A549 (cell line): Measurements from ENCODE around the gene STIM2. TPM values are rescaled to one million over a fixed set of nuclear protein-coding genes. Genes with fewer than 3 reads are reported as not detected.

Experiments used
- ATAC-seq, 2 experiments: fragments of 200-7000 bp in 1 of 2; fragments of >200 bp in 1 of 2; cut with Nextera tagmentation in 1 of 2; cut with Tn5 transposase in 1 of 2; 3 replicates each; pipeline versions ENCODE4 v1.8.0 to v1.9.1; 2018 to 2020; ENCODE audit warnings: mild to moderate bottlenecking in 1 of 2, moderate library complexity in 1 of 2
- CTCF ChIA-PET: fragments of 300-600 bp; sonication (Branson Sonifier 250); formaldehyde crosslinking; extraction: SDS; loops from one replicate; lab custom pipeline; 2021; ENCODE audit warnings: antibody characterized with exemption, inconsistent platforms; lab: Yijun Ruan, JAX
- POLR2A ChIA-PET: fragments of 350-600 bp; formaldehyde crosslinking; extraction: SDS; loops from one replicate; lab custom pipeline; 2021; ENCODE audit warnings: antibody characterized with exemption, inconsistent platforms; lab: Yijun Ruan, JAX
- DNase-seq, 2 experiments: peaks; one replicate each; pipeline versions ENCODE4 v3.0.0 to v3.0.0-alpha.2; 2011 to 2016; ENCODE audit warnings: low read depth in 1 of 2, low spot score in 1 of 2
- FAIRE-seq: peaks from 2 replicates; lab custom pipeline; 2011; peaks lifted over from hg19 to GRCh38; lab: Jason Lieb, UNC
- H3K27ac ChIP-seq, 2 experiments: fragments of >200 bp; sonication (Bioruptor Twin); formaldehyde crosslinking; 3 replicates each; pipeline ENCODE4 v1.5.1; 2016 to 2017
- H3K4me1 ChIP-seq: fragments of >200 bp; sonication (Bioruptor Twin); formaldehyde crosslinking; 3 replicates; pipeline ENCODE4 v1.6.1; 2016
- H3K4me2 ChIP-seq: fragments of >200 bp; sonication (Bioruptor Twin); formaldehyde crosslinking; 3 replicates; pipeline ENCODE4 v1.6.1; 2016
- H3K4me3 ChIP-seq: fragments of >200 bp; sonication (Bioruptor Twin); formaldehyde crosslinking; 3 replicates; pipeline ENCODE4 v1.5.1; 2016
- H3K9me3 ChIP-seq: fragments of >200 bp; sonication (Bioruptor Twin); formaldehyde crosslinking; 3 replicates; pipeline ENCODE4 v1.6.1; 2016
- CEBPB ChIP-seq, 2 experiments: fragments of >200 bp in 1 of 2; sonication (Bioruptor Twin) in 1 of 2; formaldehyde crosslinking in 1 of 2; IDR thresholded peaks; 2 replicates each; pipeline ENCODE4 v1.6.1; 2012 to 2016
- CHD2 ChIP-seq: fragments of 150-350 bp; IDR thresholded peaks from 2 replicates; pipeline ENCODE4 v1.6.1; 2014; ENCODE audit warnings: low read length; ENCODE audit not compliant: partially characterized antibody
- CTCF ChIP-seq: fragments of >200 bp; sonication (Bioruptor Twin); formaldehyde crosslinking; IDR thresholded peaks from 3 replicates; pipeline ENCODE4 v1.5.1; 2016
- EHF ChIP-seq: fragments of 250-450 bp; sonication (Bioruptor Pico); IDR thresholded peaks from 2 replicates; pipeline ENCODE4 v1.5.0; 2020; ENCODE audit warnings: mild to moderate bottlenecking
- FOSL2 ChIP-seq, 2 experiments: fragments of 450-650 bp in 1 of 2; fragments of >200 bp in 1 of 2; sonication (Bioruptor Twin) in 1 of 2; formaldehyde crosslinking; IDR thresholded peaks; 2 replicates each; pipeline versions ENCODE4 v1.5.0 to v1.6.1; 2016 to 2020; ENCODE audit warnings: mild to moderate bottlenecking in 1 of 2, moderate library complexity in 1 of 2
- GATA3 ChIP-seq: IDR thresholded peaks from 2 replicates; pipeline ENCODE4 v1.6.1; 2012; ENCODE audit warnings: borderline replicate concordance
- MYC ChIP-seq: IDR thresholded peaks from 2 replicates; pipeline ENCODE4 v1.6.1; 2012; ENCODE audit warnings: mild to moderate bottlenecking, inconsistent platforms, low read length, improper control_type of control experiment, borderline replicate concordance
- POLR2A ChIP-seq: IDR thresholded peaks from 2 replicates; pipeline ENCODE4 v1.6.1; 2012; ENCODE audit warnings: mild to moderate bottlenecking, low read length
- RARB ChIP-seq: fragments of 250-450 bp; sonication (Bioruptor Pico); IDR thresholded peaks from 2 replicates; pipeline ENCODE4 v1.8.0; 2021; ENCODE audit warnings: mild to moderate bottlenecking, moderate library complexity
- SMC3 ChIP-seq: fragments of >200 bp; sonication (Bioruptor Twin); formaldehyde crosslinking; IDR thresholded peaks from 3 replicates; pipeline ENCODE4 v1.6.1; 2018; ENCODE audit warnings: inconsistent platforms
- TFCP2L1 ChIP-seq: fragments of 250-450 bp; sonication (Bioruptor Pico); IDR thresholded peaks from 2 replicates; pipeline ENCODE4 v1.5.0; 2021; ENCODE audit warnings: mild to moderate bottlenecking
- ZFP36 ChIP-seq: fragments of 450-650 bp; IDR thresholded peaks from 2 replicates; pipeline ENCODE4 v1.6.1; 2014; ENCODE audit warnings: borderline replicate concordance; ENCODE audit not compliant: partially characterized antibody
- WGBS: methylation state at CpG from one replicate; pipeline ENCODE4 v1.1.6; 2017; ENCODE audit errors: missing lambda C conversion rate; 5-methylcytosine and 5-hydroxymethylcytosine counted together
- polyA plus RNA-seq, 4 experiments: library from polyadenylated mRNA; depleted of rRNA in 3 of 4; stranded (reverse); fragments of >200 nt; fragmentation: RNase III in 1 of 4; extraction: RNeasy Plus Mini Kit Qiagen cat#74134 plus additional on column Dnase treatment in 1 of 4; gene quantifications; 2 replicates in 3 of 4; 3 replicates in 1 of 4; pipeline ENCODE4 v1.2.3, GENCODE V29; 2011 to 2017
- TF ChIP-seq, protein P1 (sequence below): fragments of 150-350 bp; IDR thresholded peaks from 2 replicates; pipeline ENCODE4 v1.6.1; 2014; ENCODE audit warnings: low read depth, mild to moderate bottlenecking, low read length
- TF ChIP-seq, protein P2 (sequence below): fragments of 250-450 bp; sonication (Bioruptor Pico); IDR thresholded peaks from 2 replicates; pipeline ENCODE4 v1.5.0; 2021; ENCODE audit warnings: mild to moderate bottlenecking, moderate library complexity, borderline replicate concordance

The STIM2 gene
- polyA plus RNA-seq, 2 of the 4 experiments (the other 2 are of a cell fraction): 13.6 to 20.6 TPM

GRCh38 chr4:27068151-27068867 is 207.7 kb downstream of the STIM2 start:
- no peak overlapping the region for H3K4me2 ChIP-seq
- WGBS: 15% methylated on average over 11 of the region's 14 CpGs
- H3K4me1 ChIP-seq: no peaks in the 10 kb centered on the region
- DNase-seq (no peak), FAIRE-seq (no peak), ATAC-seq (no peak)
- H3K9me3 ChIP-seq: no peaks in the 10 kb centered on the region
- ChIA-PET CTCF (no interaction called here), POLR2A (no interaction called here)
- no peak overlapping the region for H3K4me3 ChIP-seq
- no peak overlapping the region for H3K27ac ChIP-seq
- no peak for TF ChIP-seq ZFP36
- TF ChIP-seq CEBPB (IDR thresholded peaks at IDR 0.05): no peak
- TF ChIP-seq RARB (CRISPR knock-in tag): no peak
- no peak for TF ChIP-seq CHD2
- no peak for TF ChIP-seq CTCF
- no peak for TF ChIP-seq POLR2A
- no peak for TF ChIP-seq SMC3
- no peak for TF ChIP-seq FOSL2 (IDR thresholded peaks at IDR 0.05)
- TF ChIP-seq FOSL2 (CRISPR knock-in tag; IDR thresholded peaks at IDR 0.05): no peak
- no peak for TF ChIP-seq GATA3
- no peak for TF ChIP-seq TFCP2L1
- TF ChIP-seq, protein P1, sequence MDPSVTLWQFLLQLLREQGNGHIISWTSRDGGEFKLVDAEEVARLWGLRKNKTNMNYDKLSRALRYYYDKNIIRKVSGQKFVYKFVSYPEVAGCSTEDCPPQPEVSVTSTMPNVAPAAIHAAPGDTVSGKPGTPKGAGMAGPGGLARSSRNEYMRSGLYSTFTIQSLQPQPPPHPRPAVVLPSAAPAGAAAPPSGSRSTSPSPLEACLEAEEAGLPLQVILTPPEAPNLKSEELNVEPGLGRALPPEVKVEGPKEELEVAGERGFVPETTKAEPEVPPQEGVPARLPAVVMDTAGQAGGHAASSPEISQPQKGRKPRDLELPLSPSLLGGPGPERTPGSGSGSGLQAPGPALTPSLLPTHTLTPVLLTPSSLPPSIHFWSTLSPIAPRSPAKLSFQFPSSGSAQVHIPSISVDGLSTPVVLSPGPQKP: no peak
- TF ChIP-seq, protein P2, sequence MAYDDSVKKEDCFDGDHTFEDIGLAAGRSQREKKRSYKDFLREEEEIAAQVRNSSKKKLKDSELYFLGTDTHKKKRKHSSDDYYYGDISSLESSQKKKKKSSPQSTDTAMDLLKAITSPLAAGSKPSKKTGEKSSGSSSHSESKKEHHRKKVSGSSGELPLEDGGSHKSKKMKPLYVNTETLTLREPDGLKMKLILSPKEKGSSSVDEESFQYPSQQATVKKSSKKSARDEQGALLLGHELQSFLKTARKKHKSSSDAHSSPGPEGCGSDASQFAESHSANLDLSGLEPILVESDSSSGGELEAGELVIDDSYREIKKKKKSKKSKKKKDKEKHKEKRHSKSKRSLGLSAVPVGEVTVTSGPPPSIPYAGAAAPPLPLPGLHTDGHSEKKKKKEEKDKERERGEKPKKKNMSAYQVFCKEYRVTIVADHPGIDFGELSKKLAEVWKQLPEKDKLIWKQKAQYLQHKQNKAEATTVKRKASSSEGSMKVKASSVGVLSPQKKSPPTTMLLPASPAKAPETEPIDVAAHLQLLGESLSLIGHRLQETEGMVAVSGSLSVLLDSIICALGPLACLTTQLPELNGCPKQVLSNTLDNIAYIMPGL (CRISPR knock-in tag): no peak
- TF ChIP-seq EHF (CRISPR knock-in tag): no peak
- no peak for TF ChIP-seq MYC
